ENCODE measurements around the gene CAPN7.

DNA sequence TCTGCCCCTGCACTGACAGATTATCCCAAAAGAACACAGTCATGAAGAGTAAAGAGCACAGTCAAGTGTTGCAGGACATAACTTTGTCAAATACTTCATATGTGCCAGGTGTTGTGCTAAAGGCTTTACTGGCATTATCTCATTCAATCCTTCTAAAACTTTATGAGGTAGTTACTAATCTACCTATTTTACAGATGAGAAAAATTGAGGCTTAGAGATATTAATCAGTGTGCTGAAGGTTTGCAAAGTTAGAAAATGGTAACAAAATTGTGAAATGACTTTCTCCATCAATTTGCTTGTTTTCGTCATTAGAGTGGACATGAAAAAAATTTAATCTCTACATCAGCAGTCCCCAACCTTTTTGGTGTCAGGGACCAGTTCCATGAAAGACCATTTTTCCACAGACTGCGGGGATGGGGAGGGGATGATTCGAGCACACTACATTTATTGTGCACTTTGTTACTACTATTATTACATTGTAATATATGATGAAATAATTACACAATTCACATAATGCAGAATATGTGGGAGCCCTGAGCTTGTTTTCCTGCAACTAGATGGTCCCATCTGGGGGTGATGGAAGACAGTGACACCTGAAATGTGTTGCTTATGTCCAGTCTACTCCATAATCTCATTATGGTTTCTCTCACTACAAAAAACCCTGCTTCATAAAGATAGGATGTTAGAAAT, 8.6 kb upstream of the CAPN7 start:
- TF ChIP-seq, protein P1, sequence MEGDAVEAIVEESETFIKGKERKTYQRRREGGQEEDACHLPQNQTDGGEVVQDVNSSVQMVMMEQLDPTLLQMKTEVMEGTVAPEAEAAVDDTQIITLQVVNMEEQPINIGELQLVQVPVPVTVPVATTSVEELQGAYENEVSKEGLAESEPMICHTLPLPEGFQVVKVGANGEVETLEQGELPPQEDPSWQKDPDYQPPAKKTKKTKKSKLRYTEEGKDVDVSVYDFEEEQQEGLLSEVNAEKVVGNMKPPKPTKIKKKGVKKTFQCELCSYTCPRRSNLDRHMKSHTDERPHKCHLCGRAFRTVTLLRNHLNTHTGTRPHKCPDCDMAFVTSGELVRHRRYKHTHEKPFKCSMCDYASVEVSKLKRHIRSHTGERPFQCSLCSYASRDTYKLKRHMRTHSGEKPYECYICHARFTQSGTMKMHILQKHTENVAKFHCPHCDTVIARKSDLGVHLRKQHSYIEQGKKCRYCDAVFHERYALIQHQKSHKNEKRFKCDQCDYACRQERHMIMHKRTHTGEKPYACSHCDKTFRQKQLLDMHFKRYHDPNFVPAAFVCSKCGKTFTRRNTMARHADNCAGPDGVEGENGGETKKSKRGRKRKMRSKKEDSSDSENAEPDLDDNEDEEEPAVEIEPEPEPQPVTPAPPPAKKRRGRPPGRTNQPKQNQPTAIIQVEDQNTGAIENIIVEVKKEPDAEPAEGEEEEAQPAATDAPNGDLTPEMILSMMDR (IDR thresholded peaks at IDR 0.05 in 2 of 3, conservative IDR thresholded peaks at IDR 0.05 in 1 of 3; ENCODE audit: borderline replicate concordance in 1 of 3, insufficient read depth in 1 of 3, low read depth in 2 of 3, low read length in 2 of 3): no peak
- TF ChIP-seq, protein P2, sequence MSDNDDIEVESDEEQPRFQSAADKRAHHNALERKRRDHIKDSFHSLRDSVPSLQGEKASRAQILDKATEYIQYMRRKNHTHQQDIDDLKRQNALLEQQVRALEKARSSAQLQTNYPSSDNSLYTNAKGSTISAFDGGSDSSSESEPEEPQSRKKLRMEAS (IDR thresholded peaks at IDR 0.05): no peak
- no peak for TF ChIP-seq EZH2 (IDR thresholded peaks at IDR 0.05)
- TF ChIP-seq POLR2A (IDR thresholded peaks at IDR 0.05; ENCODE audit: borderline replicate concordance, extremely low read depth, insufficient read depth, insufficient read length): no peak
- TF ChIP-seq, protein P3, sequence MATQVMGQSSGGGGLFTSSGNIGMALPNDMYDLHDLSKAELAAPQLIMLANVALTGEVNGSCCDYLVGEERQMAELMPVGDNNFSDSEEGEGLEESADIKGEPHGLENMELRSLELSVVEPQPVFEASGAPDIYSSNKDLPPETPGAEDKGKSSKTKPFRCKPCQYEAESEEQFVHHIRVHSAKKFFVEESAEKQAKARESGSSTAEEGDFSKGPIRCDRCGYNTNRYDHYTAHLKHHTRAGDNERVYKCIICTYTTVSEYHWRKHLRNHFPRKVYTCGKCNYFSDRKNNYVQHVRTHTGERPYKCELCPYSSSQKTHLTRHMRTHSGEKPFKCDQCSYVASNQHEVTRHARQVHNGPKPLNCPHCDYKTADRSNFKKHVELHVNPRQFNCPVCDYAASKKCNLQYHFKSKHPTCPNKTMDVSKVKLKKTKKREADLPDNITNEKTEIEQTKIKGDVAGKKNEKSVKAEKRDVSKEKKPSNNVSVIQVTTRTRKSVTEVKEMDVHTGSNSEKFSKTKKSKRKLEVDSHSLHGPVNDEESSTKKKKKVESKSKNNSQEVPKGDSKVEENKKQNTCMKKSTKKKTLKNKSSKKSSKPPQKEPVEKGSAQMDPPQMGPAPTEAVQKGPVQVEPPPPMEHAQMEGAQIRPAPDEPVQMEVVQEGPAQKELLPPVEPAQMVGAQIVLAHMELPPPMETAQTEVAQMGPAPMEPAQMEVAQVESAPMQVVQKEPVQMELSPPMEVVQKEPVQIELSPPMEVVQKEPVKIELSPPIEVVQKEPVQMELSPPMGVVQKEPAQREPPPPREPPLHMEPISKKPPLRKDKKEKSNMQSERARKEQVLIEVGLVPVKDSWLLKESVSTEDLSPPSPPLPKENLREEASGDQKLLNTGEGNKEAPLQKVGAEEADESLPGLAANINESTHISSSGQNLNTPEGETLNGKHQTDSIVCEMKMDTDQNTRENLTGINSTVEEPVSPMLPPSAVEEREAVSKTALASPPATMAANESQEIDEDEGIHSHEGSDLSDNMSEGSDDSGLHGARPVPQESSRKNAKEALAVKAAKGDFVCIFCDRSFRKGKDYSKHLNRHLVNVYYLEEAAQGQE (IDR thresholded peaks at IDR 0.05; ENCODE audit: low read depth): no peak
- TF ChIP-seq ELF1 (IDR thresholded peaks at IDR 0.05; ENCODE audit: borderline replicate concordance, low read depth): no peak
- no peak for TF ChIP-seq JUND (IDR thresholded peaks at IDR 0.05)
- TF ChIP-seq SIN3A (IDR thresholded peaks at IDR 0.05; ENCODE audit: low read depth): no peak
- no peak for TF ChIP-seq EZH2phosphoT487 (IDR thresholded peaks at IDR 0.05; ENCODE audit: borderline replicate concordance)
- TF ChIP-seq ZFX (IDR thresholded peaks at IDR 0.05): no peak
